ENCODE measurements around the gene PWP1. TPM values are rescaled to one million over a fixed set of nuclear protein-coding genes. Genes with fewer than 3 reads are reported as not detected.
"Not testable (repeated sequence)": the region's sequence is repeated elsewhere in the genome, so short reads cannot be mapped to it uniquely, and the experiment has no call there.

Gene PWP1
- polyA plus RNA-seq, 1 donor: 34.6 TPM

- DNase-seq: no peak
Measured at GRCh38 chr12:107668320-107669098, 17.1 kb upstream of the PWP1 start.

- DNase-seq: no peak
Measured at GRCh38 chr12:107669946-107670345, 15.7 kb upstream of the PWP1 start.

GRCh38 chr12:107670999-107671643, 14.5 kb upstream of the PWP1 start:
- no peak for DNase-seq

- no peak for DNase-seq
Measured at GRCh38 chr12:107677671-107678070, 7.9 kb upstream of the PWP1 start.

- DNase-seq: no peak
Measured at GRCh38 chr12:107679336-107679735, 6.3 kb upstream of the PWP1 start.

- DNase-seq: no peak
Measured at GRCh38 chr12:107681455-107681835, 4.2 kb upstream of the PWP1 start.

- DNase-seq: no peak
Measured at GRCh38 chr12:107681836-107682820, 3.5 kb upstream of the PWP1 start.

- no peak for DNase-seq
Measured at GRCh38 chr12:107684029-107684795, 1.4 kb upstream of the PWP1 start.

GRCh38 chr12:107684990-107685359, 624 bp upstream of the PWP1 start:
- DNase-seq: peak; percentile 36

- not testable (repeated sequence) for DNase-seq
Measured at GRCh38 chr12:107695772-107696171, 10.2 kb downstream of the PWP1 start.

GRCh38 chr12:107702106-107702505, 16.5 kb downstream of the PWP1 start:
- no peak for DNase-seq

GRCh38 chr12:107704041-107704440, 18.4 kb downstream of the PWP1 start:
- no peak for DNase-seq

- not testable (repeated sequence) for DNase-seq
Measured at GRCh38 chr12:107705522-107705921, 19.9 kb downstream of the PWP1 start.

GRCh38 chr12:107715780-107716179, 30.2 kb downstream of the PWP1 start:
- DNase-seq: no peak

- DNase-seq: no peak
Measured at GRCh38 chr12:107718606-107719005, 33.0 kb downstream of the PWP1 start.

- not testable (repeated sequence) for DNase-seq
Measured at GRCh38 chr12:107727327-107727726, 41.7 kb downstream of the PWP1 start.

GRCh38 chr12:107727742-107728141, 42.1 kb downstream of the PWP1 start:
- not testable (repeated sequence) for DNase-seq

- DNase-seq: no peak
Measured at GRCh38 chr12:107730618-107731341, 45.2 kb downstream of the PWP1 start.

GRCh38 chr12:107731366-107731765, 45.8 kb downstream of the PWP1 start:
- DNase-seq: no peak

- no peak for DNase-seq
Measured at GRCh38 chr12:107732365-107732764, 46.8 kb downstream of the PWP1 start.

- DNase-seq: no peak
Measured at GRCh38 chr12:107734139-107734538, 48.5 kb downstream of the PWP1 start.

GRCh38 chr12:107735763-107736162, 50.2 kb downstream of the PWP1 start:
- no peak for DNase-seq
